ENCODE results near the gene SHROOM2. TPM values are rescaled to one million over a fixed set of nuclear protein-coding genes. Genes with fewer than 3 reads are reported as not detected.

SHROOM2 gene
- total and polyA plus RNA-seq, 2 donors (not counting 1 experiment from before 2014, with no cell fraction given), result under 0.01 to 6.3 TPM

- H3K9me3 ChIP-seq (ENCODE audit: control insufficient read depth, insufficient read depth, low read depth, low read length), result no peaks in the 10 kb centered on the region
- no peak for TF ChIP-seq CTCF (conservative IDR thresholded peaks at IDR 0.05 in 1 of 2, IDR thresholded peaks at IDR 0.05 in 1 of 2; ENCODE audit: low read depth in 1 of 2, low read length in 2 of 2)
- no peak for TF ChIP-seq EZH2 (IDR thresholded peaks at IDR 0.05; ENCODE audit: low read length, missing control alignments)
- H3K4me2 ChIP-seq (ENCODE audit: extremely low read depth, insufficient read depth, low read length), result no peak overlapping the region
- no peak overlapping the region for H3K9ac ChIP-seq (ENCODE audit: insufficient read depth, low read length)
- no peak overlapping the region for H2AFZ ChIP-seq (ENCODE audit: low read length)
- no peak overlapping the region for H3K4me3 ChIP-seq (replicated peaks in 1 of 4; ENCODE audit: control extremely low read depth in 1 of 4, insufficient read depth in 1 of 4, low read depth in 3 of 4, low read length in 4 of 4)
- no peaks in the 10 kb centered on the region for H3K4me1 ChIP-seq (ENCODE audit: control insufficient read depth, extremely low read depth, insufficient read depth, low read length)
- no peak overlapping the region for H3K27ac ChIP-seq (ENCODE audit: insufficient read depth, low read length)
- no peaks in the 10 kb centered on the region for H3K79me2 ChIP-seq (ENCODE audit: control insufficient read depth, insufficient read depth, low read length)
- no peaks in the 10 kb centered on the region for H3K27me3 ChIP-seq (ENCODE audit: control insufficient read depth, insufficient read depth, low read length)
- DNase-seq (ENCODE audit: low read depth in 2 of 2), result no peak
- no peaks in the 10 kb centered on the region for H3K36me3 ChIP-seq (ENCODE audit: control insufficient read depth, insufficient read depth, low read length)
- H4K20me1 ChIP-seq (ENCODE audit: control insufficient read depth, extremely low read depth, insufficient read depth, low read length), result no peaks in the 10 kb centered on the region
Observed at GRCh38 chrX:9890681-9891091, 104.5 kb downstream of the SHROOM2 start.

GRCh38 chrX:9895225-9895912, 109.1 kb downstream of the SHROOM2 start:
- Histone ChIP-seq H3K27me3 (ENCODE audit: control insufficient read depth, insufficient read depth, low read length) (no peaks in the 10 kb centered on the region), H4K20me1 (ENCODE audit: control insufficient read depth, extremely low read depth, insufficient read depth, low read length) (no peaks in the 10 kb centered on the region), H3K4me2 (ENCODE audit: extremely low read depth, insufficient read depth, low read length) (no peak overlapping the region), H3K9me3 (ENCODE audit: control insufficient read depth, insufficient read depth, low read depth, low read length) (no peaks in the 10 kb centered on the region), H2AFZ (ENCODE audit: low read length) (no peak overlapping the region), H3K27ac (ENCODE audit: insufficient read depth, low read length) (no peak overlapping the region), H3K9ac (ENCODE audit: insufficient read depth, low read length) (no peak overlapping the region), H3K79me2 (ENCODE audit: control insufficient read depth, insufficient read depth, low read length) (no peaks in the 10 kb centered on the region), H3K4me1 (ENCODE audit: control insufficient read depth, extremely low read depth, insufficient read depth, low read length) (peaks cover 10% of the 10 kb centered on the region), H3K36me3 (ENCODE audit: control insufficient read depth, insufficient read depth, low read length) (no peaks in the 10 kb centered on the region), H3K4me3 (replicated peaks in 1 of 4; ENCODE audit: control extremely low read depth in 1 of 4, insufficient read depth in 1 of 4, low read depth in 3 of 4, low read length in 4 of 4) (no peak overlapping the region)
- TF ChIP-seq CTCF (conservative IDR thresholded peaks at IDR 0.05 in 1 of 2, IDR thresholded peaks at IDR 0.05 in 1 of 2; ENCODE audit: low read depth in 1 of 2, low read length in 2 of 2), result no peak
- TF ChIP-seq EZH2 (IDR thresholded peaks at IDR 0.05; ENCODE audit: low read length, missing control alignments), result no peak
- no peak for DNase-seq (ENCODE audit: low read depth in 2 of 2)

GRCh38 chrX:9897761-9898161, 111.5 kb downstream of the SHROOM2 start:
- DNase-seq (ENCODE audit: low read depth in 2 of 2), result peak; percentile 92 to 97
- no peak overlapping the region for H3K4me3 ChIP-seq (replicated peaks in 1 of 4; ENCODE audit: control extremely low read depth in 1 of 4, insufficient read depth in 1 of 4, low read depth in 3 of 4, low read length in 4 of 4)
- no peak overlapping the region for H2AFZ ChIP-seq (ENCODE audit: low read length)

More at GRCh38 chrX:9897761-9898161, 111.5 kb downstream of the SHROOM2 start:
- H3K4me1 ChIP-seq (ENCODE audit: control insufficient read depth, extremely low read depth, insufficient read depth, low read length), result peaks cover 10% of the 10 kb centered on the region
- H3K9ac ChIP-seq (ENCODE audit: insufficient read depth, low read length), result no peak overlapping the region
- no peak overlapping the region for H3K4me2 ChIP-seq (ENCODE audit: extremely low read depth, insufficient read depth, low read length)
- H3K36me3 ChIP-seq (ENCODE audit: control insufficient read depth, insufficient read depth, low read length), result no peaks in the 10 kb centered on the region
- H3K9me3 ChIP-seq (ENCODE audit: control insufficient read depth, insufficient read depth, low read depth, low read length), result no peaks in the 10 kb centered on the region
- no peaks in the 10 kb centered on the region for H3K79me2 ChIP-seq (ENCODE audit: control insufficient read depth, insufficient read depth, low read length)
- no peaks in the 10 kb centered on the region for H4K20me1 ChIP-seq (ENCODE audit: control insufficient read depth, extremely low read depth, insufficient read depth, low read length)
- H3K27ac ChIP-seq (ENCODE audit: insufficient read depth, low read length), result peak overlapping the region; percentile 79
- TF ChIP-seq EZH2 (IDR thresholded peaks at IDR 0.05; ENCODE audit: low read length, missing control alignments) (no peak), CTCF (conservative IDR thresholded peaks at IDR 0.05 in 1 of 2, IDR thresholded peaks at IDR 0.05 in 1 of 2; ENCODE audit: low read depth in 1 of 2, low read length in 2 of 2) (no peak)
- no peaks in the 10 kb centered on the region for H3K27me3 ChIP-seq (ENCODE audit: control insufficient read depth, insufficient read depth, low read length)
